Type B pancreatic cell (in vitro differentiated cells): ENCODE data around the gene PRKAG3. TPM values are rescaled to one million over a fixed set of nuclear protein-coding genes. Genes with fewer than 3 reads are reported as not detected.

Experiments used
- DNase-seq: peaks from one replicate; pipeline ENCODE4 v3.0.0; 2021; ENCODE audit warnings: mixed read lengths; ENCODE audit not compliant: unreplicated experiment; ENCODE audit errors: extremely low spot score
- H3K27ac Mint-ChIP-seq: 2 replicates; pipeline ENCODE4 v1.8.0; 2021; ENCODE audit warnings: mild to moderate bottlenecking, mixed read lengths
- H3K27me3 Mint-ChIP-seq: 2 replicates; pipeline ENCODE4 v1.8.0; 2021; ENCODE audit warnings: mixed read lengths
- H3K36me3 Mint-ChIP-seq: 2 replicates; pipeline ENCODE4 v1.8.0; 2021; ENCODE audit warnings: mixed read lengths
- H3K4me1 Mint-ChIP-seq: one replicate; pipeline ENCODE4 v1.8.0; 2021; ENCODE audit warnings: mixed read lengths; ENCODE audit not compliant: unreplicated experiment
- H3K4me3 Mint-ChIP-seq: 2 replicates; pipeline ENCODE4 v1.8.0; 2021; ENCODE audit warnings: mild to moderate bottlenecking, mixed read lengths
- H3K9me3 Mint-ChIP-seq: 2 replicates; pipeline ENCODE4 v1.8.0; 2021; ENCODE audit warnings: mixed read lengths
- CTCF ChIP-seq: fragments of 200-600 bp; sonication (generic); conservative IDR thresholded peaks from 2 replicates; pipeline ENCODE4 v1.5.0; 2021; ENCODE audit warnings: antibody characterized with exemption, mild to moderate bottlenecking
- total RNA-seq: library from RNA; stranded (reverse); gene quantifications from 2 replicates; pipeline ENCODE4 v1.2.1, GENCODE V29; 2021; ENCODE audit warnings: low replicate concordance

Gene PRKAG3
- total RNA-seq, 1 donor from 2014 or later = not detected

DNA sequence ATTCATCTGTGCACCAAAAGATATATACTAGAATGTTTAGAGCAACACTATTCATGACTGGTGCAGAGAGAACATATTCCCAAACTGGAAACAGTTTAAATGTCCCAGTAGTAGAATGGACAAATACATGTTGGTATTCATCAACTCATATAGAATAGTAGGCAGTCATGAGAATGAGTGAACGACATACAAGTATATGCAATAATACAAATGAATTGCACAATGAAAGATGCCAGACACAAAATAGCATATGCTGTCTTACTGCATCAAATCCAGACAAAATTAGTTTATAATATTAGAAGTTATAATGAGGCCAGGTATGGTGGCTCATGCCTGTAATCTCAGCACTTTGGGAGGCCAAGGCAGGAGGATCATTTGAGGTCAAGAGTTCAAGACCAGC lies 8.3 kb upstream of the PRKAG3 start:
- H3K4me3 Mint-ChIP-seq = no peak overlapping the region
- peaks cover 6% of the 10 kb centered on the region for H3K36me3 Mint-ChIP-seq
- DNase-seq = no peak
- H3K27ac Mint-ChIP-seq = no peak overlapping the region
- H3K4me1 Mint-ChIP-seq = no peaks in the 10 kb centered on the region
- no peaks in the 10 kb centered on the region for H3K9me3 Mint-ChIP-seq
- no peak for TF ChIP-seq CTCF
- H3K27me3 Mint-ChIP-seq = peaks cover 50% of the 10 kb centered on the region

DNA sequence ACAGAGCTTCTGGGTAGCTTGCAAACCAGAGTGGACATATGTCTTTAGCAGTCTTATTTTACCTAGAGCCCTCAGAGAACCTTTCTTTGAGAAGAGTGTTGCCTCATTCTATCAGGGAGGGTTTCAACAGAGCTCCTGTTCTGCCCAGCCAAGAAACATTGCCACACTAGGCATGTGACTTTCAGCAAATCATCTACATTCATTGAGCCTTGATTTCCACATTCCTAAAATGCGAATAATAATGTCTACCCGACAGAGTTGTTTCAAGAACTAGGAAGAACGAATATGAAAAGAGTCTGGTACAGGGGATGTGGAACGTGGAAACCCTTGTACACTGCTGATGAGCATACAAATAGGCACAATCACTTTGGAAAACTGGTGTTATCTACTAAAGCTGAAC lies 7.8 kb upstream of the PRKAG3 start:
- TF ChIP-seq CTCF = no peak
- Mint-ChIP-seq H3K4me1 (no peaks in the 10 kb centered on the region), H3K9me3 (no peaks in the 10 kb centered on the region), H3K36me3 (peaks cover 6% of the 10 kb centered on the region), H3K27me3 (peaks cover 54% of the 10 kb centered on the region), H3K27ac (no peak overlapping the region), H3K4me3 (no peak overlapping the region)
- DNase-seq = no peak

DNA sequence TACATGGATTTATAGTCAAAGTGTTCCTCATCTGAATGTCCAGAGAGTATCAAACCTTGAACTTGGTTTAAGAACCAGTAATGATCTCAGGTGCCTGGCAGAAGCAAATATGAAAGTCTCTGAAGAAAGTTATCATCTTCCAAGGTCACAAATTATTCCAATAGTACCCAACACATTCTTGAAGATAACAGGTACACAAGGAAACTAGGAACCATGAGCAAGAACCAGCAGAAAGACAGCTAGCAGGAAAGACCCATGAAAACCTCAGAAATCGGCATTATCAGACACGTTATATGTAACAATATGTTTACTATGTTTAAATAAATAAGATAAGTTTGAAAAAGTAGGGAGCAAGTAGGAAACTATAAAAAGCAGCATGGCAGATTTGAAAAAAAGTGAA lies 5.9 kb upstream of the PRKAG3 start:
- no peaks in the 10 kb centered on the region for H3K36me3 Mint-ChIP-seq
- DNase-seq = no peak
- H3K9me3 Mint-ChIP-seq = no peaks in the 10 kb centered on the region
- no peak for TF ChIP-seq CTCF
- H3K4me3 Mint-ChIP-seq = no peak overlapping the region
- no peak overlapping the region for H3K27ac Mint-ChIP-seq
- peaks cover 62% of the 10 kb centered on the region for H3K27me3 Mint-ChIP-seq
- H3K4me1 Mint-ChIP-seq = no peaks in the 10 kb centered on the region

GRCh38 chr2:218834685-218835084 lies 3.1 kb upstream of the PRKAG3 start:
- Mint-ChIP-seq H3K27me3 (peaks cover 65% of the 10 kb centered on the region), H3K4me3 (no peak overlapping the region), H3K27ac (no peak overlapping the region), H3K4me1 (no peaks in the 10 kb centered on the region), H3K36me3 (no peaks in the 10 kb centered on the region), H3K9me3 (no peaks in the 10 kb centered on the region)
- no peak for TF ChIP-seq CTCF
- DNase-seq = no peak

DNA sequence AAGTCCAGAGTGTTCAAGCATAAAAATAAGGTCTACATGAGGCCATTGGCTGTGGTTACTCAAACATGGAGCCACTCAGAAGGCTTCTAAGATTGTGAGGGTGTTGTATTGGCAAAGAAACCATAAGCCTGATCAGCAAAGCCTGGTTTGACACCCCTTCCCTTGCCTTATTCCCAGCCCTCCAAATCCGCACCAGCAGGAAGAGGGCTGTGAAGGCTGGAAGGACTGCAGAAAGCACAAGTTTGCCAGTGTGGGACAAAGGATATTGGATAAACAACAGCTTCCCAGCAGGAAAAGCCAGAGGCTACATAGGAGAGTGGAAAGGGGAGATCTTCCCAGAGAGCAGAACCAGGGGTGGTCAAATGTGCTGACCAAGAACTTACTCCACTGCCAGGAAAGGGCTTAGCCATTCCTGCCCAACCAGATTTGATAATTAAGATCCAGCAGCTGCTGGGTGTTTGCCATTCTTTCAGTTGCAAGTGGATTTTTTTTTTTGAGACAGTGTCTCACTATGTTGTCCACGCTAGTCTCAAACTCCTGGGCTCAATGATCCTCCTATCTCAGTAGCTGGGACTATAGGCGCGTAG lies 1.5 kb upstream of the PRKAG3 start:
- no peak for DNase-seq
- Mint-ChIP-seq H3K4me1 (no peaks in the 10 kb centered on the region), H3K4me3 (no peak overlapping the region), H3K27me3 (peaks cover 53% of the 10 kb centered on the region), H3K36me3 (no peaks in the 10 kb centered on the region), H3K27ac (no peak overlapping the region), H3K9me3 (no peaks in the 10 kb centered on the region)
- TF ChIP-seq CTCF = no peak

DNA sequence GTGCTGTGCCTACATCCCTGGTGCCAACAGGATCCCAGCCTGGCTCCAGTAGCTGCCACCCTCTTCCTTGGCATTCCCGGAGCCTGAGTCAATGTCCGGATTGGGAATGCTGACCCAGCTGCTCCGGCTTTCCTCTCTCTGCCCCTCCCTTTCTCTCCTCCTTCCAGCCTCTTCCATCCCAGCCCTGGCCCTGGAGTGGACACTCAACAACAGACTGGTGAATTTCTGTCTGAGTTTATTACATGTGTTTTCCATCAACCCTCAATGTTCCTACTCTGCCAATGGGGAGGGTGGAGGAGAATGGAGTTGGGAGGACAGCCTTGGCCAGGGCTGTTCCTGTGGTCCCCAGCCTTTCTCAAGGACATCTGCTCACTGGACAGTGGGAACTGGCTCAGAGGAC lies 917 bp upstream of the PRKAG3 start:
- no peak for DNase-seq
- no peak for TF ChIP-seq CTCF
- Mint-ChIP-seq H3K4me1 (no peaks in the 10 kb centered on the region), H3K27ac (no peak overlapping the region), H3K36me3 (no peaks in the 10 kb centered on the region), H3K4me3 (no peak overlapping the region), H3K9me3 (no peaks in the 10 kb centered on the region), H3K27me3 (peaks cover 51% of the 10 kb centered on the region)
